Posterior vena cava (tissue), 2 donors: ENCODE measurements around the gene FAM3A. TPM values are rescaled to one million over a fixed set of nuclear protein-coding genes. Genes with fewer than 3 reads are reported as not detected.

Source experiments
- DNase-seq: peaks from one replicate; pipeline ENCODE4 v3.0.0-alpha.2; 2020; ENCODE audit warnings: low spot score
- intact Hi-C, 2 donors: fragments of 100-400 bp; cut with DNase I; formaldehyde crosslinking; loops; one replicate each; pipeline versions ENCODE4 v1.14.1 to v1.14.2; 2022 to 2023
- total RNA-seq, 2 donors: library from RNA; stranded (reverse); fragmentation: NEBNext Ultra II Directional; extraction: Animal tissue kit (Norgen Biotek cat#: 25700); gene quantifications; one replicate each; pipeline ENCODE4 v1.2.1, GENCODE V29; 2021
- donor health status: DM: yes; HTN: yes; CAD: no.
- donor health status: DM: yes; HTN: yes; CAD: no.

FAM3A gene
- total RNA-seq, 2 donors from 2014 or later: 26.1 to 28.6 TPM

DNA sequence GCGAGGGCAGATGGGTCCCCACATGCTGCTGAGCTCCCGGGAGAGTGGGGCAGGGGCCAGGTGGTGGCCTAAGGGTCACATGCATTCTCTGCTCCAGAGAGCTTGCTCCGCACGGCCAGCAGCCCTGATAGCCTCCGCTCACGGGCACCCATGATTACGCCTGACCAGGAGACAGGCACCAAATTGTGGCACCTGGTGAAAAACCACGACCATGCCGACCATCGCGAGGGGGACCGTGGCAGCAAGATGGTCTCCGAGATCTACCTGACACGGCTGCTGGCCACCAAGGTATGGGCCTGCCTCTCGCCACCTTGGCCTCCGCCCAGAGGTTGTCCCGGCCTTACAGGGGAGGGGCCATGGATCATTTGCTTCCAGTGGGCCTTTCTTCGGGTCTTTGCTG lies 46.2 kb downstream of the FAM3A start:
- DNase-seq: peak; percentile 73
- intact Hi-C loops: no loop called here

DNA sequence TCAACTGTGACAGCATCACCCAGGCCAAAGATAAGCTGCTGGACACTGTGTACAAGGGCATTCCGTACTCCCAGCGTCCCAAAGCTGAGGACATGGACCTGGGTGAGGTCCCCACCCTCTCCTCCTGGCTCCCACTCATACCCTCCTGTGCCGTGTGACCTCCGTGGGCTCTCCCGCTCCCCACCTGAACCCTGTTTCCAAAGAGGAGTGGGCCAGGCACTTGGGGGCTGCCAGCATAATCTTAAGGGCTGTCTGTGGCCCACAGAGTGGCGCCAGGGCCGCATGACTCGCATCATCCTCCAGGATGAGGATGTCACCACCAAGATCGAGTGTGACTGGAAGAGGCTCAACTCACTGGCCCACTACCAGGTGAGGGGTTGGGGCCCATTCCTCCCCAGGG lies 46.9 kb downstream of the FAM3A start:
- peak; percentile 56 for DNase-seq
- intact Hi-C loops: no loop called here

DNA sequence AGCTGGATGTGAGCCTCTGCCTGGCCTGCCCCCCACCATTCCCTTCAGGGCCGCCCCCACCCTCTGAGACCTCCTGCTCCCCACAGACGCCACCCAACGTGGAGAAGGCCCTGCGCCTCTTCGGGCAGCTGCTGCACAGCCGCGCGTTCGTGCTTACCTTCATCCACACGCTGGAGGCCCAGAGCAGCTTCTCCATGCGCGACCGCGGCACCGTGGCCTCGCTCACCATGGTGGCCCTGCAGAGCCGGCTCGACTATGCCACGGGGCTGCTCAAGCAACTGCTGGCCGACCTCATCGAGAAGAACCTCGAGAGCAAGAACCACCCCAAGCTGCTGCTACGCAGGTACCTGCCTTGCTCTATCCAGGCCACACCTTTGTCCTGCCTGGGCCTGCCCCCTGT lies 47.8 kb downstream of the FAM3A start:
- intact Hi-C loops: no loop called here

DNA sequence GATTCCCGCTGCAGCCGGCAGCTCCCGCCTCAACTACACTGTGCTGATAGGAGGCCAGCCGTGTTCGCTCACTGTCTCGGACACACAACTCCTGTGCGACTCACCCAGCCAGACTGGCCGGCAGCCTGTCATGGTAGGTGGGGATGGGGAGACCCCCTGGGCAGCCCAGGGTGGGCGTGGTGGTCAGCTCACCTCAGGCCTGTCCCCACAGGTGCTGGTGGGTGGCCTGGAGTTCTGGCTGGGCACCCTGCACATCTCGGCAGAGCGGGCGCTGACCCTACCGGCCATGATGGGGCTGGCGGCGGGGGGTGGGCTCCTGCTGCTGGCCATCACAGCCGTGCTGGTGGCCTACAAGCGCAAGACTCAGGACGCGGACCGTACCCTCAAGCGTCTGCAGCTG lies 48.5 kb downstream of the FAM3A start:
- intact Hi-C loops: no loop called here
- DNase-seq: no peak

More for the DNA sequence above, 47.8 kb downstream of the FAM3A start:
- DNase-seq: peak; percentile 78

DNA sequence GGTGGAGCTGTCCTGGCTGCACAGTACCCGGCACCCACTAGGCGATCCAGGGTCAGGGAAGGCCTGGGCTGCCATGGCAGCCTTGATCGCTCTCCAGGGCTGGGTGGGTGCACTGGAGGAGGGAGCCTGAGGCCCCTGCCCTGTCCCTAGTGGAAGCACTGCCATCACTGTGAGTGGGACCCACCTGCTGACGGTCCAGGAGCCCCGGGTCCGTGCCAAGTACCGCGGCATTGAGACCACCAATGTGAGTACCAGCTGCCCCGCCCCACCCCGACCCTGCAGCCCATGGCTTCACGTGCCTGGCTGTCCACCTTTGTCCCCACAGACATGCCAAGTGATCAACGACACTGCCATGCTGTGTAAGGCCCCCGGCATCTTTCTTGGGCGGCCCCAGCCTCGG lies 49.1 kb downstream of the FAM3A start:
- intact Hi-C loops: no loop called here
- DNase-seq: no peak

DNA sequence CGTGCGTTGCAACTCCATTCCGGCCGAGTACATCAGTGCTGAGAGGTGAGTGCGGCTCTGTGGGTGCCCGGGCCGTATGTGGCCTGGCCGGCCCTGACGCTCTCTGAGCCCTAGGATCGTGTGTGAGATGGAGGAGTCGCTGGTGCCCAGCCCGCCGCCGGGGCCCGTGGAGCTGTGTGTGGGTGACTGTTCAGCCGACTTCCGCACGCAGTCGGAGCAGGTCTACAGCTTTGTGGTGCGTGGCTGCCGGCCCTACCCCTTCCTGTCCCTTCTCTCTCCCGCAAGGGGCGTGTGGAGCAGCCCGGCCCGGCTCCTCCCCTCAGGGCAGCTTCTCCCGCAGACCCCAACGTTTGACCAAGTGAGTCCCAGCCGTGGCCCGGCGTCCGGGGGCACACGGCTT lies 50.0 kb downstream of the FAM3A start:
- intact Hi-C loops: no loop called here
- DNase-seq: no peak

DNA sequence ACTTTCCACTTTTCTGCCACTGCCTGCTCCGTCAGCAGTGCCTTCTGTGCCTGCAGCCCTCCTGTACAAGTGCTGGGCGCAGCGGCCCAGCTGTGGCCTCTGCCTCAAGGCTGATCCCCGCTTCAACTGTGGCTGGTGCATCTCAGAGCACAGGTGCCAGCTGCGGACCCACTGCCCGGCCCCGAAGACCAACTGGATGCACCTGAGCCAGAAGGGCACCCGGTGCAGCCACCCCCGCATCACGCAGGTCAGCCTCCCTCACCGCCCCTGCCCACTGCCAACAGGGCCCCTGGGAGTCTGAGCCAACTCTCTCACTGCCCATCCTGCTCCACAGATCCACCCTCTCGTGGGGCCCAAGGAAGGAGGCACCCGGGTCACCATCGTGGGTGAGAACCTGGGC lies 50.4 kb downstream of the FAM3A start:
- no peak for DNase-seq
- intact Hi-C loops: no loop called here

DNA sequence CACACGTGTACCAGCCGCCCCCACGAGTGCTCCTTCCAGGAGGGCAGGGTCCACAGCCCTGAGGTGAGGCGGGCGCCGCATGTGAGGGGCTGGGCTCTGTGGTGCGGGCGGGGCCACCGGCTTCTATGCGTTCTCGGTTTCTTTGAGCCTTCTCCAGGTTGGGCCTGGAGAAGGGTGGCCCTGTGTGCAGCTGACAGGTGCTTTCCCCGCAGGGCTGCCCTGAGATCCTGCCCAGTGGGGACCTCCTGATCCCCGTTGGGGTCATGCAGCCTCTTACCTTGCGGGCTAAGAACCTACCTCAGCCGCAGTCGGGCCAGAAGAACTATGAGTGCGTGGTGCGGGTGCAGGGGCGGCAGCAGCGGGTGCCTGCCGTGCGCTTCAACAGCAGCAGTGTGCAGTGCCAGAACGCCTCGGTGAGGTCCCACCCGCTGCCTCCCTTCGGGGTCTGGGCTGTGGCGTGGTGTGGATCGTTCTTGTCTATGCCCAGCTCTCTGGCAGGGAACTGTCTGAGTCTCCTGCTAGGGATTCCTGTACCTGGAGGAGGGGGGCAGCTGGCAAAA lies 51.1 kb downstream of the FAM3A start:
- DNase-seq: no peak
- intact Hi-C loops: no loop called here

DNA sequence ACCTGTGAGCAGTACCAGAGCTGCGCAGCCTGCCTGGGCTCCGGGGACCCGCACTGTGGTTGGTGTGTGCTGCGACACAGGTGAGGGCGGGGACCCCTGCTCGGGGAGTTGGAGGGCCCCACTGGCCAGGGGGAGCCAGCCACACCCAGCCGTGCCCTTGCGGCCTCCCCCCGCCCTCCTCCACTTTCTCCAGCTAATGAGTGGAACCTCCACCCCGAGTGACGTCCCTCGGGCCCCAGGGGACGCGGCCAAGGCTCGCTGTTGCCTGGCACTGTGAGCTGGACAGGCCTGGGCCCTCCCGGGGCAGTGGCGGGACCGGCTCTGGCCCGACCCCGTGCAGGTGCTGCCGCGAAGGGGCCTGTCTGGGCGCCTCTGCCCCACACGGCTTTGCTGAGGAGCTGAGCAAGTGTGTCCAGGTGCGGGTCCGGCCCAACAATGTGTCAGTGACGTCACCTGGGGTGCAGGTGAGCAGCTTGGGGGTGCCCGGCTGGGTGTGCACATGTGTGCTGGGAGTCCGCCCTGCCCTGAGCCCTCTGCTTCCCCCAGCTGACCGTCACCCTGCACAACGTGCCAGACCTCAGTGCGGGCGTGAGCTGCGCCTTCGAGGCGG lies 52.3 kb downstream of the FAM3A start:
- DNase-seq: no peak
- intact Hi-C loops: no loop called here

DNA sequence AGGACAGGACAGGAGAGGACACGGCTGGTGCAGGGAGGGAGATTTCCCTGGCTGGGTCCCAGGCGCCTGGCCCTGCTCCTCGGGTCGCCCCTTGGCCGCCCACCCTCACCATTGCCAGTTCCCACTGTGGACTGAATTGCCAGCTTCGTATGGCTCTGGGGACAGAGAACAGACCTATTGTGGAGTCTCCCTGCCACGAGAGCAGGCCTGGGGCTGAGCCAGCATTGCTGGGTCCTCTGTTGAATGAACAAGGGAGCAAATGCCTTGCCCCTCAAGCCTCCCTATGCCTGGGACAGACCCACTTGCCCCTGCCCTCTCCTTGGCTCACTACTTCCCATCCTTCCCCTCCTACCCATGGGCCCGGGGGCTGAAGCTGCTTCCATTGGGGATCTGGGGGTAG lies 53.6 kb downstream of the FAM3A start:
- no peak for DNase-seq
- intact Hi-C loops: no loop called here

DNA sequence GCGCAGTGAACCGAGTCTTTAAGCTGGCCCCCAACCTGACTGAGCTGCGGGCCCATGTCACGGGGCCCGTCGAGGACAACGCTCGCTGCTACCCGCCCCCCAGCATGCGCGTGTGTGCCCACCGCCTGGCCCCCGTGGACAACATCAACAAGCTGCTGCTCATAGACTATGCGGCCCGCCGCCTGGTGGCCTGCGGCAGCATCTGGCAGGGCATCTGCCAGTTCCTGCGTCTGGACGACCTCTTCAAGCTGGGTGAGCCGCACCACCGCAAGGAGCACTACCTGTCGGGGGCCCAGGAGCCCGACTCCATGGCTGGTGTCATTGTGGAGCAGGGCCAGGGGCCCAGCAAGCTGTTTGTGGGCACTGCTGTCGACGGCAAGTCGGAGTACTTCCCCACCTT lies 55.7 kb downstream of the FAM3A start:
- DNase-seq: no peak
- intact Hi-C loops: no loop called here

DNA sequence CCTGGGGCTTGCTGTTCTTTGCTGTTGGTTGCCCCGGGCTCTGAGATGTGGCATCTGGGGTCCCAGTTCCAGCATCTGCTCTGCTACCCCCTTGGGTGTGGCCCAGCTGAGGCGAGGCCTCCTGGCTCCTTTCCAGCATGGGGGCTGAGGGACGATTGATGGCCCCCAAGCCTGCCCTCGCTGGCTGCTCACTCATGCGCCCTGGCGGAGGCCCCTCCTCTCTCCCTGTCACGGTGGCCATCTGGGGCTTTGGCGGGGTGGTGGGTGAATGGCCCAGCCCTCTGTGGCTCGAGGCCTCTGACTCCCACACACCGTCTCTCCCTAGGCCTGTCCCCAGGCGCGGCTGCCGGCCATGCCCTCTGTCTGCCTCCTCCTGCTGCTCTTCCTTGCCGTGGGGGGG lies 56.2 kb downstream of the FAM3A start:
- no peak for DNase-seq
- intact Hi-C loops: loop anchor here in 1 of 2 donors (10.0 kb wide), 1 partner anchor 1575 kb away; no protein-coding TSS in a partner anchor

DNA sequence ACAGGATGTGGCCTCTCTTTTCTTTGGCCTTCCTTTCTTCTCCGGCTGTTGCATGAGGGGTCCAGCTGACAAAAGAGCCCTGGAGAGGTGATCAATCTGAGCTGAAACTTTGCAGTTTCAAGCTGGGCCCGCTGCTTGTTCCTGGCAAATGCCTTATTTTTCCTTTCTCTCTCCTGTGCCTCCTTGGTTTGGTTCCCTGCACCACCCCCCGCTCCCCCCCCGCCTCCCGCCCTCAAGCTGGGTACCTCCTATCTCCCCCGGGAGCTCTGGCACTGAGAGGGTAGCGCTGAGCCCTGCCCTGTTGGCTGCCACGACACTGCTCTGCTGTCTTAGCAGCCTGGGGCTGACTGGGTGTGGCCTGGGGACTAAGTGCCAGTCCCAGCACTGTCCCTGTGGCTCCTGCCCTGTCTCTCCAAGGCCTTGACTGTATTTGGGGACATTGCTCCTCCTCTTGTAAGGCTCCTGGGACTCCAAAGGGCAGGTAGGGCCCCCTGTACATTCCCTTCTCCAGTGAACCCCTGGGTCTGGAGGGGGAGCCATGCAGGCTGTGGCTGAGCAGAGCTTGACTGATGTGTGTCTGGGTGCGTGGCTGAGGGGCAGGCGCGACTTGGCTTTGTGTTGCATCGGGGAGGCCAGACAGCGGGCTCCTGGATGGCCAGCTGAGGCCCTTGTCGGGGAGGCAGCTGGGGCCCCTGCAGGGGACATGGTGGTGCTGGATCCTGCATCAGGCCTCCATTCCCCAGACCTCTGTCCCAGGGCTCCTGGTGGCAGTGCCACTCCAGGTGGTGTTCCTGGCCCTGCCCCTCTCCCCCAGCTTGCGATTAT lies 56.9 kb downstream of the FAM3A start:
- DNase-seq: no peak
- intact Hi-C loops: loop anchor here in 1 of 2 donors (10.0 kb wide), 1 partner anchor 1574 kb away; no protein-coding TSS in a partner anchor

DNA sequence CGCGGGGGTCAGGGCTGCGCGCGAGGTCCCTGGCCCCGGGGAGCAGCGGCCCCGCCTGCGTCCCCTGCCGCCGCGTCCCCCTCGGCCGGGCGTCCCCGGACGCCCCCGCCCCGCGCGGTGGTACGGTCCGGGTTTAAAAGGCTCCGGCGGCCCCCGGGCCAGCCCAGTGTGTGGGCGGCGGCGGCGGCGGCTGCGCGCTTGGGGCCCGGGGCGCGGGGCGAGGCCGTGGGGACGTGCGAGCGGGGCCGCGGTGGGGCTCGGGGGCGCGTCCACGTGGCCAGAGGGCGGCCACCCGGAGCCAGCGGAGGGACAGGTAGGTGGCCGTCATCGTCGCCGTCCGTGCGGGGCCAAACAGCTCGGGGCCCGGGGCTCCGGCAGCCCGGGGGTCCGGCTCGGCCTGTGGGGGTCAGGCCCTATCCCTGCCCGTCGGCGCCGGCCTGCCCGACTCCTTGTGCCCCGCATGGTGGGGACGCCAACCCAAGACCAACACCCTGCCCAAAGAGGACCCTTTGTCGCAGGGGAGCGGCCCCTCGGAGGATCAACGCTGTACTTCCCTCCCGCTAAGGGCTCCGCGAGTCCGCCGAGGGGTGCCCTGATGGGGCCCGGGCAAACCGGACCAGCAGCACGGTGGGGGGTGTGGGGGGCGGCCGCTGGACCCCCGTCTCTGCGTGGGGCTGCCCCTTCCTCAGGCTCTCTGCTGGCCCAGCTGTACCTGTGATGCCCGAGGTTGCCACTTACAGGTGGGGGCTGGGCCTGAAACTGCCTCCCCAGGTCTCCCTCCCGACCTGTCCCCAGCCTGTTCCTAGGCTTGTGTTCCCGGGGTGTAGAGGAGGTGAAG lies 57.7 kb downstream of the FAM3A start, which contains the start of gene PLXNA3:
Gene PLXNA3 (plus strand): TSS at position 166 of the 838 bp plus-strand sequence. CDS start 1,903 bp downstream, outside the sequence.
- intact Hi-C loops: loop anchor here in 1 of 2 donors (10.0 kb wide), 1 partner anchor 1574 kb away; no protein-coding TSS in a partner anchor
- no peak for DNase-seq

DNA sequence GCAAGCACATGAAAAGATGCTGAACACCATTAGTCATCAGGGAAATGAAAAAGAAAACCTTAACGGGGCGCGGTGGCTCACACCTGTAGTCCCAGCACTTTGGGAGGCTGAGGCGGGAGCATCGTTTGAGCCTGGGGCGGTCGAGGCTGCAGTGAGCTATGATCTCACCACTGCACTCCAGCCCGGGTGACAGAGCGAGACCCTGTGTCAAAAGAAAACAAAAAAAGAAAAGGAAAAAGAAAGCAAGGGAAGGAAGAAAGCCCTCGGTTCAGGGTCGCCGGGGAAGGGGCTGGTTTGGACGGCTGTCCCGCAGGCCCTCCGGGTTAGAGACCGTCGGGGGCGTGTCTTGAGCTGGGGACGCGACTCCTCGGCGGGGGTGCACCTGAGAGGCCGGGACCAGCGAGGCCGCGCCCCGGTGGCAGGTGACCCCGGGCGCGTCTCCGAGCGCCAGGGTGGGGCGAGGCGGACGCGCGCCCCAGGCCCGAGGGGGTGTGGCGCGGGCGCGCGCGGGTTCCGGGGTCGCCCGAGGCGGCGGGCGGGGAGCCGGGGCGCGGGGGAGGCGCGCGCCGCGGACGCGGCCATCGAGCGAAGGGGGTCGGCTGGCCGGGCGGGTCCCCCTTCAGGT lies 58.4 kb downstream of the FAM3A start:
- no peak for DNase-seq
- intact Hi-C loops: loop anchor here in 1 of 2 donors (10.0 kb wide), 1 partner anchor 1573 kb away; no protein-coding TSS in a partner anchor
